ENCODE measurements around the gene CDH23.

- no peak for TF ChIP-seq CTCF (IDR thresholded peaks at IDR 0.05)
- no peak for TF ChIP-seq POLR2A (IDR thresholded peaks at IDR 0.05)
- no peak for TF ChIP-seq EP300 (IDR thresholded peaks at IDR 0.05)
- TF ChIP-seq POLR2AphosphoS5 (IDR thresholded peaks at IDR 0.05): no peak
Observed at GRCh38 chr10:71632896-71633600, 236.3 kb downstream of the CDH23 start.

All from upper lobe of left lung (tissue), 4 donors.